Measurements from ENCODE around the gene TMIGD2.

GRCh38 chr19:4288091-4288777 lies 14.0 kb downstream of the TMIGD2 start:
- TF ChIP-seq CTCF (IDR thresholded peaks at IDR 0.05; ENCODE audit: low read length) (no peak), EZH2 (IDR thresholded peaks at IDR 0.05; ENCODE audit: borderline replicate concordance, low read length) (no peak)

All from OCI-LY1 (cell line).